ENCODE results near the gene PRF1.
"Not testable (repeated sequence)": the region's sequence is repeated elsewhere in the genome, so short reads cannot be mapped to it uniquely, and the experiment has no call there.

PRF1 gene

DNA sequence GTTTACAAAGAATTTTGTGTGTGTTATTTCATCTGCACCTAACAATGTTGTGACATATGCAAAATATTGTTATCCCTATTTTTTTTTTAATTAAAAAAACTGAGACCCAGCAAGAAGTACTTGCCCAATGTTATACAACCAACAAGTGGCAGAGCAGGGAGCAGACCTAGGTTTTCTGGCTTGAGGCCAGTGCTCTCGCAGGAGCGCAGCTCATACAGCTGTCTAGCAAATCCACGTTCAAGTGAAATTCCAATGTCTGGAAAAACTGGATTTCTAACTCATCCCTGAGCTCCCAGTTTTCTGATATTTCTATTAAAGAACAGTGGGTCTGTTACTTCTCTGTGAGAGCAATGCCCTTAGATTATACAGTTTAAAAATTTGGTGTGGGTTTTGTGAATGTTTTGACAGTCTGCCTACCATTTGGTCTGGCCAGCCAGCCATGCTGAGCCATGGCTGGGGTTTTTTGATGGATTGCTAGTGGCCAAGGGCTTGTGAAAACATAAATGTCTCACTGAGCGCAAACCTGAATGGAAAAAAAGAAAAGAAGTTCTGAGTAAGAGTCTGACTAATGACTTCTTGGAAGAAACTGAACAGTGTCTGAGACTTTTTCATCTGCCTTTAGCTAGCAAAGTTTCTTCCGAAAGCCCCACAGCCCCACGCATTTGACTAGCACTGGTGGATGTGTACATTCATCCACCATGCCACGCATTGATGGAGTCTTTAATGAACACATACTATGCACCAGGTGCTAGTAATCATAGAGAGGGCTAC lies 15.4 kb upstream of the PRF1 start:
- DNase-seq, result peak; percentile 20

DNA sequence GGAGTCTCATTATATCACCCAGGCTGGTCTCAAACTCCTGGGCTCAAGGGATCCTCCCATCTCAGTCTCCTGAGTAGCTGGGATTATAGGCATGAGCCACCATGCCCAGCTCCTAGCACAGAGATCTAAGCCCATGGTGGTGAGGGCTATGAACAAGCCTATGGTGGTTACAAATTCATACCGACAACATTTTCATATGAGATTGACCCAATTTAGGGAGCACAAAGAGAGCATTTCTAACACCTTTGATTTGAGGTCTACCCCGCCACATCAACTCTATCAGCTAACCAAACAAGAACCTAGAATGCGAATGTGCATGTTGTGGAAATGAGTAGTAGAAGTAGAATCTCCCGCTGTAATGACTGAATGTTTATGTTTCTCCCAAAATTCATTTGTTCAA lies 14.2 kb upstream of the PRF1 start:
- no peak for DNase-seq

DNA sequence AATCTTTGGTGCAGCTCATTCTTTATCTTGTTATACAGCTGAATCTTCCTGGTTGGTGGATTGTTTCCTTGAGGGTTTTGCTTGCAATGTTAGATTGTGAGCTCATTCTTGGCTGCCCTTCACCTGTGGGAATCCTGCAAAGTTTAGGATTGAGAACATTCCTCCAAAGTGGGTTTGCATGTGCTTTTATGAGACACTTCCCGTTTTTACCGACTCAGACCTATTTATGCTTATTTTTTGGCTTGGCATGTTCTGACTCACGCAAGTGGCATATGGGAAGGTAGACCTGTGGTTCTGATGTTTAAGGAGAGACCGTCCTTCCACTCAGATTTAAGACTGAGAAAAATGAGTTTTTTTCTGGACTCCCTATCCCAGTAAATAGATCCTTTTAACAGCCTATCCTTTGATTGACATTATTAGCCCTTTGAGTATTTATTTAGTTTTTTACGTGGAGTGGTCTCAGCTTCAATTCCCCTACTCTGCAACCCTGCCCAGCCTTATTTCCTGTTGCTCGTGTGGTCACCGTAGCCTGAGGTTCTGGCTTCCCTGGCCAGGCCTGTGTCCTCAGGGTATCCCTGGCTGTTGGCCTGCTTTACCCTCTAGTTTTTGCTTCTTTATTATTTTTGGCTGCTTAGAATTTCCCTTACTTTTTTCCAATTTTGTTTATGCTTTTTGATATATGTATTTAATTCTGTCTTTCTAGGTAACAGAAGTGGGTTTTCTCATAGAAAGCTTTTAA lies 13.4 kb upstream of the PRF1 start:
- no peak for DNase-seq

DNA sequence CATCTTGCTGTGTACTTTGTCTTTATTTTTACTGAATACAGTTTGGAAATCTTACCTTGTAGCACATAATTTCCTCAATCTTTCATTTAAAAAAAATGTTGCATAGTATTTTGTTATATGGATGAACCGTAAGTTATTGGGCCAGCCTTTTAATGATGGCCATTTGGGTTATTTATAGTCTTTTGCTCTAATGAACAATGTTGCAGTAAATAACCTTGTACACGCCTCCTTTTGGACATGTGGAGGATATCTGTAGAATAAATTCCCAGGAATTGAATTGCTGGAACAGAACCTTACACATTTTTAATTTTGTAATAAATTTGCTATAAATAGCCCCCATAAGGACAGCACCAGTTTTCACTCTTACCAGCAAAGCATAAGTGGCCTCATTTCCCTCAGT lies 12.7 kb upstream of the PRF1 start:
- DNase-seq, result no peak

DNA sequence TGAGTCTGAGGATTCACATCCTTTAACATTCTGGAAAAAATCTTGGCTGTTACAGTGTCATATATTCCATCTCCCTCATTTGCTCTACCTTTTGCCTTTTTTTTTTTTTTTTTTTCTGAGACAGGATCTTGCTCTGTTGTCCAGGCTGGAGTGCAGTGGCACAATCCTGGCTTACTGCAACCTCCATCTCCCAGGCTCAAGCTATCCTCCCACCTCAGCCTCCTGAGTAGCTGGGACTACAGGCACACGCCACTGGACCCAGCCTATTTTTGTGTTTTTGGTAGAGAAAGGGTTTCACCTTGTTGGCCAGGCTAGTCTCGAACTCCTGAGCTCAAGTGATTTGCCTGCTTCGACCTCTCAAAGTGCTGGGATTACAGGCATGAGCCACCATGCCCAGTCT lies 11.8 kb upstream of the PRF1 start:
- not testable (repeated sequence) for DNase-seq

DNA sequence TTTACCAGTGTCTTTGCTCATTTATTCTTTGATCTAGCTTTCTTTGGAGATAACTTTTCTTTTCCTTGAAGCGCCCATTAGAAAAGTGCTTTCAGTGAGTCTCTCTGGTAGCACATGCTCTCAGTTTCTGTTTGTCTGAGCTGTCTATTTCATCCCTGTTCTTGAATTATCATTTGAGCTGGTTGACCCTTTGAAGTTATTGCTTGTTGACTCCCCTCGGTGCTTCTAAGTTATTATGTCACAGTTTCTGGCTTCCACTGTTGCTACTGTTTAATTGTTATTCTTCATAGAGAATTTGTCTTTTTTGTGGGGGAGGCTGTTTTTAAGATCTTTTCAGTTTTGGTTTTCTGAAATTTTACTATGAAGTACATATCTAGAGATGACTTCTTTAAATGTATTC lies 11.4 kb upstream of the PRF1 start:
- no peak for DNase-seq

DNA sequence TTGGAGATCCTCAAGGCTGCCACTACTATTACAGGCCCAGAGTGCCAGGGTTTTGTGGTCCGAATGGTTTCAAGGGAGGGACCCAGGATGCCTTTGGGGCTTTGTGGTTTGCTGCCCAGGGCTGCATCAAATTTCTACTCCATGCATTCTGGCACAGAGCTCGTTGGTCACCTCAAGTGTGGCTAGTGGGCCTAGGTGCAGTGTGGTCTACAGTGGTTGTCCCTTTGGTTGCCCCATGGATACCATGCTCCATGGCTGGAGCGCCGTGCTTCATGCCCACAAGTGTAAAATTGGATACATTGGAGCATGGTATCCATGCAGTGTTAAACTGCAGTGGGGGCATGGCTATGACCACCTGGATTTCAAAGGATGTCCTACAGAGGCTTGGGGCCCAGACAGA lies 5.4 kb upstream of the PRF1 start:
- no peak for DNase-seq

DNA sequence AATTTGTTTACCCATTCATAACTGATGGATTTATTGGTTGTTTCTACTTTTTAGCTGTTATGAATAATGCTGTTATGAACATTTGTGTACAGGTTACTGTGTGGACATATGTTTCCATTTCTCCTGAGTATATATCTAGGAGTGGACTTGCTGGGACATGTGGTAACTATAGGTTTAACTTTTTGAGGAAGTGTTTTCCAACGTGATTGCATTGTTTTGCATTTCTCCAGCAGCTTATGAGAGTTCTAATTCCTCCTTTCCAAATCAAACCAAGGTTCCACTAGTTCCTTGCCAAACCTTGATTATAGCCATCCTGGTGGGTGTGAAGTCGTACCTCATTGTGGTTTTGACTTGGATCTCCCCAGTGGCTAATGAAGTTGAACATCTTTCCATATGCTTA lies 2.6 kb upstream of the PRF1 start:
- DNase-seq, result no peak

DNA sequence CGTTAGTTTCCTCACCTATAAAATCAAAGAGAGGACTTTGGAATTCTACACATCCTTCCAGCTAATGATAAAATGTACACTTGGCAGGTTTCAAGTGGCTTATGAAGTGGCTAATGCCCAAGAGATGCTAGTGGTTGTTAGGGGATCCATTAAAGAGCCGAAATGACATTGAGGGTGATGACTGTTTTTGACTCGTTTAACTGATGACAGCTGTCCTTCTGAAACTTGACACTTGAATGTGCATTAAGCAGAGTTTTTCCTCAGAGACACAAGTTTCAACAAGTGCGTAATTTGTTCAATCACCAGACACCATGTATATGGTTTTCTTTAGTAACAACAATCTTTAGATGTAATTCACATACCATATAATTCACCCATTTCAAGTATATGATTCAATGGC lies 1.6 kb upstream of the PRF1 start:
- no peak for DNase-seq

DNA sequence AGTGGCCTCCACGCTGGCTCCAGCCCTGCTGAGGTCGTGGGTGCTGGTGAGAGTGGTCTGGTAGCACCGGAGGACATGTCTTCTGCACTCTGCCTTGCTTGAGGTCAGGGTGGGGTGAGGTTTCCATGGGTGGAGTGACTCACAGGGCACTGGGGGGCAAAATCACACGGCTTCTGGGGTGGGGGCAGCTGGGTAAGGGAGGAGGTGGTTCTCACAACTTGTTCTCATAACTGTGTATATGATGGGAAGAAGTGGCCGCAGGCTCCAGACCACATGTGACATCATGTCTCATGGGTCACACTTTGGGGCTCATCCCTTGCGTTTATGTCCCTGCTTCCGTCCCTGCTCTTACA lies 884 bp upstream of the PRF1 start:
- DNase-seq, result no peak

DNA sequence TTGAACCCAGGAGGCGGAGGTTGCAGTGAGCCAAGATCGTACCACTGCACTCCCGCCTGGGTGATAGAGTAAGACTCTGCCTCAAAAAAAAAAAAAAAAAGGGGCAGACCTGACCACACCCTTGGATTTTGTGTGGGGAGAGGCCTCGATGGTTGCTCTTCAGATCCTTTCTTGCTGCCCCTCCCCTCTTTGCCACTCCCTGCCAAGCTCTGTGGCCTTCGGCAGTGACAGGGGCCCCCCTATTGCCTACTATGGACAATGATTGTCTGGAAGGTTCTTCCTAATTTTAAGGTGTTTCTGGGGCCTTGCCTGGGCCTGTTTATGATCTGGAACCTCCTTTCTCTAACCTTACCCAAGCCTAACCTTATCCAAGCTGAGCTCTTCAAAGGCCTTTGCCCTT lies 795 bp downstream of the PRF1 start:
- DNase-seq, result no peak

DNA sequence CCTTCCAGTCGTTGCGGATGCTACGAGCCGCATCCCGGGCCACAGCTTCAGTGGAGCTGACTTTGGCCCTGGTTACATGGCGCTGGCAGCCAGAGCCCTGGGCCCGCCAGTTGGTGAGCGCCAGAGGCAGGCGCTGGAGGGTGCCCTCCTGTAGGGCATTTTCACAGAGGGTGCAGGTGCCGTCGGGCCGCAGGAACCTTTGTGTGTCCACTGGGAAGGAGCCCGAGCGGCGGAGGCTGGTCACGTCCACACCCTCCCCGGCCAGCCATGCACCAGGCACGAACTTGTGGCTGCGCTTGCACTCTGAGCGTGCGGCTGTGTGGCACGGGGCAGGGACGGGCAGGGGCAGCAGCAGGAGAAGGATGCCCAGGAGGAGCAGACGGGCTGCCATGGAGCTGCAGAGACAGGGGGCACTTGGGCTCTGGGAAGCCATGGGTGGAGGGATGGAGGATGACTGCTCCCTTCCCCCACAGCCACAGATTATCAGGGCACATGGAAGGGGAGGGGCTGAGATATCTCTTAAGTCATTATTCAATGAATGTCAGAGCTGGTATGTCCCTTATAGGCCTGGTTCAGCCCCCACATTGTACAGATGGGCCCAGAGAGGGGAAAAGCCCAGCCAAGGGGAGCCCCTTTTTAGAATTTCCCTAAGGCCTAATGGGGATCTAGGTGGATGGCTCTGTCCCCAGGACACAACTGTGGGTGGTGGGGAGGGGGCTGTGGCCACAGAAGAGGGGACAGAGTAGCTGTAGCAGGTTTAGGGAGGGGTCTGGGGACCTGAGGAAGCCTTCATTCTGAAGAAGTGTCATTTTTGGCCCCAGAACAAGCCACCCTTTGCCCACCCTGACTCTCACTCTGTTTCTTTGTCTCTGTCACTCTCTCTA lies 1.8 kb downstream of the PRF1 start:
- DNase-seq, result no peak

DNA sequence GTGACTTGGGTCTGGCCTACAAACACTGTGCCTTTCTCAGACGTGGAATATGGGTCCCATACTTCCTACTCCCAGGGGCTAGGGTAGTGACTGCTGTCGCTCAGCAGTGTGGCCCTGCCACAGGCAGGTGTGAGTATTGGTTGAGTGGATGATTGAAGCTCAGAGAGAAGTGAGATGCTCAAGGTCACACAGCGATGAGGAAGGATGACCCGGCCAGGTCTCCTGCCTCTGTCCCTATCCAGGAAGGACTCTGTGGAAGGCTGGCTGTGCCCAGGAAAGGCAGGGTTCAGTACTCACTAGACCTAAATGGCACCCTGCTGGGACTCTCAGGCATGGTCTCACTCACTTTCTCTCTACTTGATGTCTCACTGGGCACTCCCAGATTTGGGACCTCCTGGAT lies 2.8 kb downstream of the PRF1 start:
- no peak for DNase-seq

DNA sequence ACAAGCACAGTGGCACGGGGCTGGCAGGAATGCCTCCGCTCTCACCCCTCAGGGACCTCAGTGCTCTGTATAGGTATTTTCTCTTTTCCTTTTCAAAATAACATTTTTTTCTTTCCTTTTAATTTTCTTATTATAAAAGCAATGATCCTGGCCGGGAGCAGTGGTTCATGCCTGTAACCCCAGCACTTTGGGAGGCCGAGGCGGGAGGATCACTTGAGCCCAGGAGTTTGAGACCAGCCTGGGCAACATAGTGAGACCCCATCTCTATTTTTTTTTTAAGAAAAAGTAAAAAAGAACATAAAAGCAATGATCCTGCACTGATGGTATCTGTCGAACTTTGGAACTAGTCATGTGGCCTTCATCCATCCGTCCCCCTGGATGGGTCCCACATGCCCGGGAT lies 3.2 kb downstream of the PRF1 start:
- no peak for DNase-seq

DNA sequence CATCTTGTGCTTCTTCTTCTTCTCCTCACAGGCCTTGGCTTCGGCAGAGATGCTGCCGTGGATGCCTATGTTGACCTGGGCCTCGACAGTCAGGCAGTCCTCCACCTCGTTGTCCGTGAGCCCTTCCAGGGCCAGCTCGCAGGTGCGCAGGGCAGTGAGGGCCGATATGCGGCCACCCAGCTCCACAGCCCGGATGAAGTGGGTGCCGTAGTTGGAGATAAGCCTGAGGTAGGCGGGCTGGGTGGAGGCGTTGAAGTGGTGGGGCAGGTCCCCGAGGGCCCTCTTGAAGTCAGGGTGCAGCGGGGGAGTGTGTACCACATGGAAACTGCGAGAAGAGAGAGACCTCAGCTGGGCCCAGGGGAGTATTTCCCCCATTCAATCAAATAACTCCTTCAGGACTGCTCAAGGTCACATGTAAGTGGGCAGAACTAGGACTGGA lies 3.7 kb downstream of the PRF1 start:
- DNase-seq, result no peak

DNA sequence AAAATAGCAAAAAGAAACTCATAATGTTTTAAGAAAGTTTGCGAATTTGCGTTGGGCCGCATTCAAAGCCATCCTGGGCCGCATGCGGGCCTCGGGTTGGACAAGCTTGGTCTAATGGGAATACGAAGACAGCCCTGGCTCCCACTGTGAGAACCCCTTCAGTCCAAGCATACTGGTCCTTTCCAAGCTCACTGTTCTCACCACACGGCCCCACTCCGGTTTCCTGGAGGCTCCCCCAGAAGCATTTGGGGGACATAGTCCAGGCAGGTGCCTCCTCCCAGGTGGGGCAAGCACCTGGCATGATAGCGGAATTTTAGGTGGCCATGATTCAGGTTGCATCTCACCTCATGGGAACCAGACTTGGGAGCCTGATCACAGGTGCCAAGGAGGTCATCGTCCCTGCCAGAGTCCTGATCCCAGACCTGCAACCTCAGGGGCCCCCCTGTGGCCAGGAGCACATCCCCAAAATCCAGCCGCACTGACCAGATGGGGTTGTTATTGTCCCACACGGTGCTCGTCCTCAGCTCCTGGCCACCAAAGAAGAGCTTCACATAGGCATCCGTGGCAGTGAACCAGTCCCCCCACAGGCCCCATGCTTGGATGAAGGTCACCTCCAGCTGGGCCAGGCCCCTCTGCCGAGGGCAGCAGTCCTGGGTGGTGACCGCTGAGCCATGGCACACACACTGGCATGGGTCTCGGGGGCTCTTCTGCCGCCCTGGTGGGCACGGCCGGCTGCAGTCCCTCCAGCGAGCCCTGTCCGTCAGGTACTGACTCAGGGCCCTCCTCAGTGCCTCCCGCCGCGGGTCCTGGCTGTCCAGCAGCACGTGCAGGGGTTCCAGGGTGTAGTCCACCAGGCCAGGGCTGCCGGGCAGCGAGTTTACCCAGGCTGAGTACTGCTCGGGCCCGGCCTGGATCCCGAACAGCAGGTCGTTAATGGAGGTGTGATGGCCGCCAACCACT lies 4.4 kb downstream of the PRF1 start:
- no peak for DNase-seq

DNA sequence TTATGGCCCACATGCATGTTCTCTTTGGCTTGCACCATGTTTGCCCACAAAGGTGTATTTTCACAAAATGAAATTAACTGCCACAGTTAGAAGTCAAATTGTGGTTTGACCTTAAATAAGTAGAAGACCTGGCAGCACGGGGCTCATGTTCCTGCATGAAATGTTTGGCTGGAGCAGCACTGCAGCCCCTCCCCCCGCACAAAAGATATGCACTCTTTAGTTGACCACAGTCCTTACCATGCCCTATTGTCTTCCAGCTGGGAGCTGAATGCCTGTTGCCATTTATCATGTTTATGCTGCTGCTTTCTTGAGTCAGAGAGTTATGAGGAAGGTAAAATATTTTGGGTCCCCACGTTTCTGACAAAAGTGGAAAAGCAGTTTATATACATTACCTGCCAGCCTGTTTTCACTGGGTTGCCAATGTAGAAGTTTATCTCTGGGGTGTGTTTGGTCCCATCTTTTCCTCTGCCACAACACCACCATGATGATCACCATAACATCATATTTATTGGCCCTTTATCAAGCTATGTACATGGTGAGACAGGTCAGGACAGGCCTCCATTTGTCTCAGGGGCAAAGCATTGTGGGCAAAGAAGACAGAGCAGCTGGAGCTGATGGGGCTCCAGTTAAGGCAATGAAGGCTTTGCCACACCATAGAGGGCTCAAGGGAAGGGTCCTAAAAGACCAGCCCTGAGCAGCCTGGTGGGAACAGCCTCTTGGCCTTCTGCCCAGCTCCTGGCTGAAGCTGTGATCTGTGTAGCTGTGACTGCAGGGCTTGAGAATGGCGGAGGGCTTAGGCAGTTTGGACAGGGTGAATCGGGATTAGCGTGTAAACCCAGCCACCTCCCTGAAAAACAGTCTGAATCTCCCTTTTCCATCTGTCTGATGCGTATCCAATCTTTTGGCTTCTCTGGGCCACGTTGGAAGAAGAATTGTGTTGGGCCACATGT lies 5.4 kb downstream of the PRF1 start:
- peak; percentile 23 for DNase-seq

DNA sequence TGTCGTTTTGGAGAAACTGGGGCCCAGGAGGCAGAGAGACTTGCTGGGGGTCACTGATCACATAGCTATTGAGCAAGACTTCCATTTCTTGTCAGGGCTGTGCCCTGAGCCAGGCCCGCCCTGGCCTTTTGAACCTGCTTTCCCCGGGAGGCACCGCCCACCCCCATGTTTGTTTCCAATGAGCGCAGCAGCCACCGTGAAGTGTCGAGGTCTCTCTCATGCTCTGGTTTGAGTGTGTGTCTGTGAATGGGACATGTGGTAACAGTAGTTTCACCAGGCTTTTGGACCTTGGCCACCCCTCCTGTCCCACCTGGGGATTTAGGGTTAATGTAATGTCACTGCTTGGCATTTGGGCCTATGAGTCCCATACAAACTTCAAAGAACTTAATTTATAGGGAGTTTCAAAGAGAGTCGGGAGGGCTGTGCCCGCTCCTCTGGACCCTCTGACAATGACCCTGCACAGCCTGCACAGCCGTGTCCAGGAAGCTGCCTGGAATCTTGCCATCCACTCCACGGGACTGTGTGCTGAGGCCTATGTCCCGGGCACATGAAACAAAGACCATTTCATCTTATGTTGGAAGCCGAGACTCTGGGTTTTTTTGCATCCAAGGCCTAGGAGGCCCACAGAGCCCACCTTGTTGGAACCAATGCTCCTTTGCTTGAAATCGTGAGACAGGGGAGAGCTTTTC lies 6.3 kb downstream of the PRF1 start:
- DNase-seq, result no peak

DNA sequence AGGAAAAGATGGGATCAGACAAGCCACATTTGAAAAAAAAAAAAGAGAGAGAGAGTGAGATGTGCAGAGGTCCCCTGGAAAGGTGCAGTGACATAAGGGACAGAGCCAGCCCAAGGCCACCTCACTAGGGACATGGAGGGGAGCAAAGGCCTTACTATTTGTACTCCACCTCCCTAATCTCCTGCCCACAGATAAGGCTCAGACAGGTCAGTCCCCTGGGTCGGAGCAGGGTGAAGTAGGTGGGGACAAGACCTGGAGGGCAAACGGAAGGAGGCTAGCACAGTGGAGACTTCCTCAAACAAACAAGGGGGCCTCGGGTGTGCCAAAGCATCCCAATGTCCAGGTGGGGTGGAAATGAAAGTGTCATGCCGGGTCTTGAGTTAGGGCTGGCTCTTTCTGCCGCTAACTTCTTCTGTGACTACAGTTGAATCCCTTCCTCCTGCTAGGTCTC lies 7.0 kb downstream of the PRF1 start:
- no peak for DNase-seq

DNA sequence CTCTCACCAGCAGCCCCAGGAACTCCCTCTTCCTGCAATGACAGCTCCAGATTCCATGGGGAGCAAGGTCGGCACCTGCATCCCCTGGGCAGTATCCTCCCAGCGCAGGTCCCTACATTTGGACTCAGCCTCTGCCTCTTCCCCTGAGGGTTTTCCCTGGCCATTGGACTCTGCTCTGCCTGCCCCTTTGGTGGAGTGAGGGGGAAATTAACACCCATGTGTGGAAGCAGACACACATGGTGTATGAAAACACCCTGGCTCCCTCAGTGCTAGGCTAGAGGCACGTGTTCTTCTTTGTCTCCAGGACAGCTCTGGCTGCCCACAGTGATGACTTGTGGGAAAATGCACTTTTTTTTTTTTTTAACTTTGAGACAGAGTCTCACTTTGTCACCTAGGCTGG lies 8.4 kb downstream of the PRF1 start:
- no peak for DNase-seq

DNA sequence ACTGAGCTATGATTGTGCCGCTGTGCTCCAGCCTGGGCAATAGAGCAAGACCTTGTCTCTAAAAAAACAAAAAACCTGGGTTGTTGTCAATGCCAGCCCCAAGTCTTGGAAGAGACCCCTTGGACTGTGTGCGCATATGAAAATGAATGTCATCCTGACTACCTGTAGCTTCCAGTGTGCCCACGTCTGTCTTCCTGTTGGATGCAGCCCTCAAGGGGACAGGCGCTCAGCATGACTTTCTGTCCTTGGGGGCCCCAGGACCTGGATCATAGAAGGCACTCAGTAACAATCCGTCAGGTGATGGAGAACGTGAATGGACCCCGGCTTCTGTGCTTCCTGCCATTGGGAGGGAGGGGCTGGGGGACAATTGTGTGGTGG lies 9.0 kb downstream of the PRF1 start:
- DNase-seq, result no peak
